K562 (cell line): ENCODE measurements around the gene EEF1AKMT1. TPM values are rescaled to one million over a fixed set of nuclear protein-coding genes. Genes with fewer than 3 reads are reported as not detected.
A peak's percentile ranks its signal among the peaks of the same experiment; 100 is the strongest.

Experiments
- BHLHE40 ChIP-seq: IDR thresholded peaks from 2 replicates; pipeline ENCODE4 v1.6.1; 2011; ENCODE audit warnings: low read length, improper control_type of control experiment
- CTBP1 ChIP-seq: fragments of 450-650 bp; IDR thresholded peaks from 2 replicates; pipeline ENCODE4 v1.6.1; 2016; ENCODE audit warnings: borderline replicate concordance
- ELF1 ChIP-seq: fragments of 200-800 bp; sonication (Bioruptor generic); IDR thresholded peaks from 2 replicates; pipeline ENCODE4 v1.6.1; 2016; ENCODE audit warnings: missing genetic modification characterization, missing compliant biosample characterization
- HDAC1 ChIP-seq, 2 experiments: fragments of 450-650 bp; IDR thresholded peaks; 2 replicates each; pipeline ENCODE4 v1.6.1; 2016 to 2017; ENCODE audit warnings: inconsistent platforms in 1 of 2, mild to moderate bottlenecking in 1 of 2, moderate library complexity in 1 of 2
- HNRNPH1 ChIP-seq: fragments of 200-400 bp; formaldehyde crosslinking; optimal IDR thresholded peaks from 2 replicates; pipeline ENCODE3; 2017; ENCODE audit warnings: low read depth, mild to moderate bottlenecking, low read length, moderate library complexity
- MYC ChIP-seq, 2 experiments: fragments of 250-450 bp in 1 of 2; sonication (Bioruptor Pico) in 1 of 2; IDR thresholded peaks; 2 replicates each; pipeline versions ENCODE4 v1.5.1 to v1.6.1; 2012 to 2021; ENCODE audit warnings: low read depth in 2 of 2, borderline replicate concordance in 1 of 2, improper control_type of control experiment in 1 of 2, low read length in 1 of 2, mild to moderate bottlenecking in 1 of 2, moderate library complexity in 1 of 2
- NONO ChIP-seq, 2 experiments: fragments of 200-400 bp in 1 of 2; fragments of 450-650 bp in 1 of 2; formaldehyde crosslinking in 1 of 2; IDR thresholded peaks; 2 replicates each; pipeline ENCODE4 v1.6.1; 2017; ENCODE audit warnings: low read depth in 2 of 2, mild to moderate bottlenecking in 2 of 2, moderate library complexity in 2 of 2, low read length in 1 of 2
- RBBP5 ChIP-seq: fragments of 200-600 bp; sonication (generic); IDR thresholded peaks from 2 replicates; pipeline ENCODE4 v1.6.1; 2012; ENCODE audit warnings: borderline replicate concordance, mild to moderate bottlenecking, low read length, control low read depth, inconsistent platforms; ENCODE audit not compliant: insufficient read depth, poor library complexity, severe bottlenecking
- SAFB2 ChIP-seq: fragments of 200-400 bp; formaldehyde crosslinking; IDR thresholded peaks from 2 replicates; pipeline ENCODE4 v1.6.1; 2018; ENCODE audit warnings: borderline replicate concordance, low read length, low read depth, moderate library complexity; ENCODE audit not compliant: severe bottlenecking
- TCFL5 ChIP-seq: fragments of 250-450 bp; sonication (Bioruptor Pico); conservative IDR thresholded peaks from 2 replicates; pipeline ENCODE4 v1.6.1; 2021; ENCODE audit warnings: mild to moderate bottlenecking, moderate library complexity, matching md5 sums
- ZNF696 ChIP-seq: fragments of 250-450 bp; sonication (Bioruptor Pico); conservative IDR thresholded peaks from 2 replicates; pipeline ENCODE4 v1.4.0; 2020; ENCODE audit warnings: mild to moderate bottlenecking, moderate library complexity
- ZZZ3 ChIP-seq: fragments of 450-650 bp; IDR thresholded peaks from 2 replicates; pipeline ENCODE4 v1.6.1; 2016; ENCODE audit warnings: antibody characterized with exemption, mild to moderate bottlenecking, moderate library complexity
- polyA plus RNA-seq, 8 experiments: library from polyadenylated mRNA; depleted of rRNA in 4 of 8; stranded (reverse) in 5 of 8; unstranded in 3 of 8; fragments of >200 nt; fragmentation: Nextera tagmentation in 2 of 8; fragmentation: Illumina TruSeq in 1 of 8; extraction: Ambion mirVana in 2 of 8; extraction: Trizol in 1 of 8; gene quantifications; 2 replicates each; pipeline versions ENCODE4 v1.2.1 to v1.2.3, GENCODE V29; 2011 to 2014; ENCODE audit warnings: inconsistent platforms in 1 of 8, missing spikeins in 1 of 8
- total RNA-seq, 7 experiments: library from RNA; depleted of rRNA in 6 of 7; stranded (reverse); fragments of >200 nt in 6 of 7; fragmentation: Illumina TruSeq in 2 of 7; extraction: Trizol in 2 of 7; gene quantifications; 2 replicates each; pipeline versions ENCODE4 v1.2.1 to v1.2.3, GENCODE V29; 2011 to 2021; ENCODE audit warnings: low replicate concordance in 1 of 7
- TF ChIP-seq, protein P1 (sequence below), 2 experiments: fragments of 450-650 bp; formaldehyde crosslinking in 1 of 2; IDR thresholded peaks; 2 replicates each; pipeline versions ENCODE4 v1.4.0 to v1.6.1; 2014 to 2020; ENCODE audit warnings: mild to moderate bottlenecking in 2 of 2, borderline replicate concordance in 1 of 2, low read depth in 1 of 2
- TF ChIP-seq, protein P2 (sequence below): conservative IDR thresholded peaks from 2 replicates; pipeline ENCODE4 v1.6.1; 2011; ENCODE audit warnings: low read depth, mild to moderate bottlenecking, low read length; ENCODE audit not compliant: control insufficient read depth
- TF ChIP-seq, protein P3 (sequence below): fragments of 450-650 bp; formaldehyde crosslinking; IDR thresholded peaks from 2 replicates; pipeline ENCODE4 v1.4.0; 2020; ENCODE audit warnings: mild to moderate bottlenecking, moderate library complexity

The EEF1AKMT1 gene
- total and polyA plus RNA-seq, 9 of the 15 experiments (the other 6 are each of a cell fraction or from before 2014, with no cell fraction given): 5.3 to 36.3 (median 7.9) TPM

DNA sequence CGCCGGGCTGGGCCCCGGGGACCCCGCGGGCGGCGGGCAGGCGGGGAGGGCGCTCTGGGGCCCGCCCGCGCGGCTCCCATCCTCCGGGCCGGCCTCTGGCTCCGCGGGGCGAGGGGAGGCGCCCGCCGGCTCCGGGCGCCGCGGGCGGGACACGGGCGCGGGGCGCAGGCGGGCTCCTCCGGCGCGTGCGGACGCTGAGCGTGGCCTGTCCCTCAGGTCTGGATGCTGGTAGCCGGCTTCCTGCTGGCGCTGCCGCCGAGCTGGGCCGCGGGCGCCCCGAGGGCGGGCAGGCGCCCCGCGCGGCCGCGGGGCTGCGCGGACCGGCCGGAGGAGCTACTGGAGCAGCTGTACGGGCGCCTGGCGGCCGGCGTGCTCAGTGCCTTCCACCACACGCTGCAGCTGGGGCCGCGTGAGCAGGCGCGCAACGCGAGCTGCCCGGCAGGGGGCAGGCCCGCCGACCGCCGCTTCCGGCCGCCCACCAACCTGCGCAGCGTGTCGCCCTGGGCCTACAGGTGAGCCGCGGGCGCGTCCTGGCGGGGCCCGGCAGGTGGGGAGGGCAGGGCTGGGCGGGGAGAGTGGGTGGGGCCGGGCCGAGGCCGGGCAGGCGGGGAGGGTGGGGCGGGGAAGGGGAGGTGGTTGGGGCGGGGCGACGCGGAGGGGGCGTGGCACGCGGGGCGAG, 69.8 kb downstream of the EEF1AKMT1 start (continued):
- TF ChIP-seq, protein P1, sequence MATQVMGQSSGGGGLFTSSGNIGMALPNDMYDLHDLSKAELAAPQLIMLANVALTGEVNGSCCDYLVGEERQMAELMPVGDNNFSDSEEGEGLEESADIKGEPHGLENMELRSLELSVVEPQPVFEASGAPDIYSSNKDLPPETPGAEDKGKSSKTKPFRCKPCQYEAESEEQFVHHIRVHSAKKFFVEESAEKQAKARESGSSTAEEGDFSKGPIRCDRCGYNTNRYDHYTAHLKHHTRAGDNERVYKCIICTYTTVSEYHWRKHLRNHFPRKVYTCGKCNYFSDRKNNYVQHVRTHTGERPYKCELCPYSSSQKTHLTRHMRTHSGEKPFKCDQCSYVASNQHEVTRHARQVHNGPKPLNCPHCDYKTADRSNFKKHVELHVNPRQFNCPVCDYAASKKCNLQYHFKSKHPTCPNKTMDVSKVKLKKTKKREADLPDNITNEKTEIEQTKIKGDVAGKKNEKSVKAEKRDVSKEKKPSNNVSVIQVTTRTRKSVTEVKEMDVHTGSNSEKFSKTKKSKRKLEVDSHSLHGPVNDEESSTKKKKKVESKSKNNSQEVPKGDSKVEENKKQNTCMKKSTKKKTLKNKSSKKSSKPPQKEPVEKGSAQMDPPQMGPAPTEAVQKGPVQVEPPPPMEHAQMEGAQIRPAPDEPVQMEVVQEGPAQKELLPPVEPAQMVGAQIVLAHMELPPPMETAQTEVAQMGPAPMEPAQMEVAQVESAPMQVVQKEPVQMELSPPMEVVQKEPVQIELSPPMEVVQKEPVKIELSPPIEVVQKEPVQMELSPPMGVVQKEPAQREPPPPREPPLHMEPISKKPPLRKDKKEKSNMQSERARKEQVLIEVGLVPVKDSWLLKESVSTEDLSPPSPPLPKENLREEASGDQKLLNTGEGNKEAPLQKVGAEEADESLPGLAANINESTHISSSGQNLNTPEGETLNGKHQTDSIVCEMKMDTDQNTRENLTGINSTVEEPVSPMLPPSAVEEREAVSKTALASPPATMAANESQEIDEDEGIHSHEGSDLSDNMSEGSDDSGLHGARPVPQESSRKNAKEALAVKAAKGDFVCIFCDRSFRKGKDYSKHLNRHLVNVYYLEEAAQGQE (IDR thresholded peaks at IDR 0.05; ENCODE audit: borderline replicate concordance): 0 out of 2 replicates have a peak, but pooled peaks have one; percentile 6
- TF ChIP-seq, protein P1 (CRISPR knock-in tag; IDR thresholded peaks at IDR 0.05; ENCODE audit: low read depth): no peak
- TF ChIP-seq BHLHE40: peak; percentile 42; the same call in 1 of the 2 replicates
- peak; percentile 23 for TF ChIP-seq RBBP5
- TF ChIP-seq SAFB2: no peak
- peak; percentile 84 for TF ChIP-seq CTBP1
- TF ChIP-seq, protein P2, sequence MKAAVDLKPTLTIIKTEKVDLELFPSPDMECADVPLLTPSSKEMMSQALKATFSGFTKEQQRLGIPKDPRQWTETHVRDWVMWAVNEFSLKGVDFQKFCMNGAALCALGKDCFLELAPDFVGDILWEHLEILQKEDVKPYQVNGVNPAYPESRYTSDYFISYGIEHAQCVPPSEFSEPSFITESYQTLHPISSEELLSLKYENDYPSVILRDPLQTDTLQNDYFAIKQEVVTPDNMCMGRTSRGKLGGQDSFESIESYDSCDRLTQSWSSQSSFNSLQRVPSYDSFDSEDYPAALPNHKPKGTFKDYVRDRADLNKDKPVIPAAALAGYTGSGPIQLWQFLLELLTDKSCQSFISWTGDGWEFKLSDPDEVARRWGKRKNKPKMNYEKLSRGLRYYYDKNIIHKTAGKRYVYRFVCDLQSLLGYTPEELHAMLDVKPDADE: peak; percentile 43; the same call in 1 of the 2 replicates
- peak; percentile 79 for TF ChIP-seq MYC (IDR thresholded peaks at IDR 0.05; ENCODE audit: low read depth, low read length)
- no peak for TF ChIP-seq MYC (CRISPR knock-in tag; IDR thresholded peaks at IDR 0.05; ENCODE audit: borderline replicate concordance, low read depth)
- no peak for TF ChIP-seq TCFL5
- no peak for TF ChIP-seq ZZZ3
- TF ChIP-seq HDAC1 (IDR thresholded peaks at IDR 0.05): no peak
- no peak for TF ChIP-seq HNRNPH1
- TF ChIP-seq NONO (IDR thresholded peaks at IDR 0.05; ENCODE audit: low read depth in 2 of 2, low read length in 1 of 2): 0 out of 4 replicates have a peak, but pooled peaks of 1 of the 2 experiments have one; percentile 31
- TF ChIP-seq ZNF696 (CRISPR knock-in tag): no peak
- peak; percentile 49 for TF ChIP-seq ELF1 (tag)
- TF ChIP-seq, protein P3, sequence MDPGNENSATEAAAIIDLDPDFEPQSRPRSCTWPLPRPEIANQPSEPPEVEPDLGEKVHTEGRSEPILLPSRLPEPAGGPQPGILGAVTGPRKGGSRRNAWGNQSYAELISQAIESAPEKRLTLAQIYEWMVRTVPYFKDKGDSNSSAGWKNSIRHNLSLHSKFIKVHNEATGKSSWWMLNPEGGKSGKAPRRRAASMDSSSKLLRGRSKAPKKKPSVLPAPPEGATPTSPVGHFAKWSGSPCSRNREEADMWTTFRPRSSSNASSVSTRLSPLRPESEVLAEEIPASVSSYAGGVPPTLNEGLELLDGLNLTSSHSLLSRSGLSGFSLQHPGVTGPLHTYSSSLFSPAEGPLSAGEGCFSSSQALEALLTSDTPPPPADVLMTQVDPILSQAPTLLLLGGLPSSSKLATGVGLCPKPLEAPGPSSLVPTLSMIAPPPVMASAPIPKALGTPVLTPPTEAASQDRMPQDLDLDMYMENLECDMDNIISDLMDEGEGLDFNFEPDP (CRISPR knock-in tag): no peak
